Heart left ventricle (tissue), 13 donors: ENCODE measurements around the gene BMP2.

Experiments used
- CTCF ChIP-seq, 12 donors: fragments of 200-600 bp; sonication (generic) in 4 of 12; IDR thresholded peaks; one replicate each; pipeline versions ENCODE4 v1.5.0 to v1.8.0; 2018 to 2022; ENCODE audit warnings: antibody characterized with exemption in 12 of 12, mild to moderate bottlenecking in 5 of 12
- POLR2A ChIP-seq, 2 donors: fragments of 450-650 bp; IDR thresholded peaks; one replicate each; pipeline ENCODE4 v1.6.1; 2017; ENCODE audit warnings: antibody characterized with exemption in 2 of 2, mild to moderate bottlenecking in 2 of 2, moderate library complexity in 2 of 2
- donor health status: ischemic (EF 13 %, LVEDD 7.1; RV severe dilation, severe dysfunction).
- donor health status: DM: no; HTN: yes; CAD: no.
- donor health status: DM: no; HTN: no; CAD: no.
- donor health status: ischemic (EF 25% LVEDD 6.9; RV normal size, moderate dysfunction).
- donor health status: ischemic (EF 25% LVEDD 5.7; RV mildly dilated, moderate dysfunction).
- donor health status: ischemic (EF 35%, LVEDD 5.7; RV mildly dilated, moderate dysfunction).
- donor health status: nonischemic (EF 11% LVEDD 7.7; RV severe dilation, severe dysfunction).
- donor health status: DM: yes; HTN: yes; CAD: no.
- donor health status: PGD.
- donor health status: ischemic (EF 29% LVEDD 5.4; RV normal size, mild dysfunction).
- donor health status: nonischemic (EF 23%, LVEDD 6.1; RV moderate dilation, normal function).

- TF ChIP-seq CTCF (IDR thresholded peaks at IDR 0.05) (no peak), POLR2A (IDR thresholded peaks at IDR 0.05) (no peak)
Measured at GRCh38 chr20:6764619-6765018, 2.9 kb upstream of the BMP2 start.
